Fibroblast of pulmonary artery (primary cell): ENCODE results near the gene FBXL13.
A peak's percentile ranks its signal among the peaks of the same experiment; 100 is the strongest.

ENCODE experiments used
- DNase-seq: peaks from one replicate; pipeline ENCODE4 v3.0.0-alpha.2; 2010; ENCODE audit warnings: low read depth
- H3K4me3 ChIP-seq: replicated peaks from 2 replicates; pipeline ENCODE4 v1.5.1; 2011; ENCODE audit warnings: low read depth, mild to moderate bottlenecking, control low read depth, low read length, moderate library complexity
- CTCF ChIP-seq: IDR thresholded peaks from 2 replicates; pipeline ENCODE4 v1.5.1; 2011; ENCODE audit warnings: mild to moderate bottlenecking, control low read depth, low read length, inconsistent platforms; ENCODE audit errors: missing control alignments

The FBXL13 gene

GRCh38 chr7:102944241-102944640, 130.4 kb downstream of the FBXL13 start:
- no peak for DNase-seq
- no peak overlapping the region for H3K4me3 ChIP-seq
- no peak for TF ChIP-seq CTCF

GRCh38 chr7:102943423-102944169, 131.0 kb downstream of the FBXL13 start:
- H3K4me3 ChIP-seq: no peak overlapping the region
- TF ChIP-seq CTCF: no peak
- DNase-seq: no peak

- DNase-seq: no peak
- H3K4me3 ChIP-seq: no peak overlapping the region
- TF ChIP-seq CTCF: no peak
Measured at GRCh38 chr7:102942868-102943267, 131.7 kb downstream of the FBXL13 start.

- no peak overlapping the region for H3K4me3 ChIP-seq
- TF ChIP-seq CTCF: no peak
- peak; percentile 56 for DNase-seq
Measured at GRCh38 chr7:102942181-102942866, 132.3 kb downstream of the FBXL13 start.

GRCh38 chr7:102938679-102939078, 135.9 kb downstream of the FBXL13 start:
- no peak for DNase-seq
- TF ChIP-seq CTCF: no peak
- H3K4me3 ChIP-seq: no peak overlapping the region

GRCh38 chr7:102935450-102936115, 139.0 kb downstream of the FBXL13 start:
- DNase-seq: peak; percentile 83
- TF ChIP-seq CTCF: no peak
- H3K4me3 ChIP-seq: peak overlapping the region; percentile 21
